HL-60 (cell line): ENCODE data around the gene CENPP.

Source experiments
- CTCF ChIP-seq: IDR thresholded peaks from one replicate; pipeline ENCODE4 v1.5.1; 2011; ENCODE audit warnings: low read length, control low read depth, inconsistent platforms; ENCODE audit not compliant: insufficient read depth
- POLR2AphosphoS5 ChIP-seq: IDR thresholded peaks from 2 replicates; pipeline ENCODE4 v1.6.1; 2012; ENCODE audit warnings: low read depth
- REST ChIP-seq: IDR thresholded peaks from 2 replicates; pipeline ENCODE4 v1.6.1; 2012; ENCODE audit warnings: low read depth; ENCODE audit not compliant: insufficient replicate concordance

- TF ChIP-seq CTCF (no peak), POLR2AphosphoS5 (no peak), REST (no peak)
Measured at GRCh38 chr9:92422611-92423338, 97.0 kb downstream of the CENPP start.
